HEK293 (cell line): ENCODE measurements around the gene ZNF460.

Source experiments
- BCL11B ChIP-seq: fragments of 450-650 bp; formaldehyde crosslinking; IDR thresholded peaks from 2 replicates; pipeline ENCODE4 v1.5.1; 2016; ENCODE audit warnings: low read depth, missing biosample characterization, missing genetic modification characterization
- GLI2 ChIP-seq: fragments of 450-650 bp; formaldehyde crosslinking; IDR thresholded peaks from 2 replicates; pipeline ENCODE4; 2017; ENCODE audit warnings: missing biosample characterization, missing genetic modification characterization, low read depth, borderline replicate concordance
- IKZF3 ChIP-seq: fragments of 450-650 bp; IDR thresholded peaks from 2 replicates; pipeline ENCODE4 v1.5.0; 2018; ENCODE audit warnings: missing biosample characterization, mild to moderate bottlenecking, missing genetic modification characterization, moderate library complexity
- KLF1 ChIP-seq: fragments of 450-650 bp; formaldehyde crosslinking; IDR thresholded peaks from 2 replicates; pipeline ENCODE4 v1.5.1; 2016; ENCODE audit warnings: missing biosample characterization, missing genetic modification characterization
- SETDB1 ChIP-seq: IDR thresholded peaks from one replicate; pipeline ENCODE4 v1.6.1; 2017; ENCODE audit warnings: mild to moderate bottlenecking, low read length, moderate library complexity, mixed read lengths; ENCODE audit not compliant: insufficient read length
- SP2 ChIP-seq: fragments of 450-650 bp; formaldehyde crosslinking; IDR thresholded peaks from 2 replicates; pipeline ENCODE4 v1.5.1; 2016; ENCODE audit warnings: missing biosample characterization, missing genetic modification characterization
- SP3 ChIP-seq: fragments of 450-650 bp; formaldehyde crosslinking; IDR thresholded peaks from 2 replicates; pipeline ENCODE4 v1.5.1; 2016; ENCODE audit warnings: missing biosample characterization, missing genetic modification characterization
- SP7 ChIP-seq: fragments of 450-650 bp; formaldehyde crosslinking; IDR thresholded peaks from 2 replicates; pipeline ENCODE4 v1.5.1; 2016; ENCODE audit warnings: missing biosample characterization, missing genetic modification characterization
- TSHZ1 ChIP-seq: fragments of 450-650 bp; formaldehyde crosslinking; IDR thresholded peaks from 2 replicates; pipeline ENCODE4 v1.5.1; 2016; ENCODE audit warnings: missing biosample characterization, missing genetic modification characterization, borderline replicate concordance
- ZBTB21 ChIP-seq: fragments of 450-650 bp; formaldehyde crosslinking; IDR thresholded peaks from 2 replicates; pipeline ENCODE4 v1.5.1; 2017; ENCODE audit warnings: missing biosample characterization, missing genetic modification characterization
- ZNF112 ChIP-seq: fragments of 450-650 bp; formaldehyde crosslinking; IDR thresholded peaks from 2 replicates; pipeline ENCODE4 v1.5.0; 2017; ENCODE audit warnings: missing biosample characterization, missing genetic modification characterization
- ZNF114 ChIP-seq: fragments of 450-650 bp; formaldehyde crosslinking; IDR thresholded peaks from 2 replicates; pipeline ENCODE4 v1.5.0; 2017; ENCODE audit warnings: missing biosample characterization, missing genetic modification characterization
- ZNF133 ChIP-seq: fragments of 450-650 bp; formaldehyde crosslinking; IDR thresholded peaks from 2 replicates; pipeline ENCODE4 v1.5.1; 2016; ENCODE audit warnings: missing biosample characterization, missing genetic modification characterization
- ZNF169 ChIP-seq: fragments of 450-650 bp; formaldehyde crosslinking; IDR thresholded peaks from 2 replicates; pipeline ENCODE4 v1.5.1; 2016; ENCODE audit warnings: missing biosample characterization, missing genetic modification characterization
- ZNF18 ChIP-seq: fragments of 450-650 bp; formaldehyde crosslinking; IDR thresholded peaks from 2 replicates; pipeline ENCODE4 v1.5.1; 2016; ENCODE audit warnings: missing biosample characterization, missing genetic modification characterization
- ZNF184 ChIP-seq: fragments of 450-650 bp; IDR thresholded peaks from 2 replicates; pipeline ENCODE4 v1.5.1; 2018; ENCODE audit warnings: missing biosample characterization, mild to moderate bottlenecking, missing genetic modification characterization
- ZNF354C ChIP-seq: fragments of 450-650 bp; formaldehyde crosslinking; IDR thresholded peaks from 2 replicates; pipeline ENCODE4 v1.5.1; 2016; ENCODE audit warnings: missing biosample characterization, missing genetic modification characterization, low read depth, borderline replicate concordance
- ZNF366 ChIP-seq: fragments of 450-650 bp; formaldehyde crosslinking; conservative IDR thresholded peaks from 2 replicates; pipeline ENCODE4 v1.5.1; 2016; ENCODE audit warnings: missing biosample characterization, missing genetic modification characterization
- ZNF449 ChIP-seq: fragments of 450-650 bp; formaldehyde crosslinking; IDR thresholded peaks from 2 replicates; pipeline ENCODE4 v1.5.1; 2017; ENCODE audit warnings: missing biosample characterization, mild to moderate bottlenecking, missing genetic modification characterization, moderate library complexity
- ZNF473 ChIP-seq: fragments of 450-650 bp; formaldehyde crosslinking; IDR thresholded peaks from 2 replicates; pipeline ENCODE4 v1.5.1; 2017; ENCODE audit warnings: missing biosample characterization, missing genetic modification characterization
- ZNF596 ChIP-seq: fragments of 450-650 bp; IDR thresholded peaks from 2 replicates; pipeline ENCODE4 v1.5.0; 2018; ENCODE audit warnings: missing biosample characterization, mild to moderate bottlenecking, missing genetic modification characterization, moderate library complexity
- ZNF645 ChIP-seq: fragments of 450-650 bp; formaldehyde crosslinking; IDR thresholded peaks from 2 replicates; pipeline ENCODE4; 2016; ENCODE audit warnings: missing biosample characterization, missing genetic modification characterization
- ZNF660 ChIP-seq: fragments of 450-650 bp; IDR thresholded peaks from 2 replicates; pipeline ENCODE4 v1.5.1; 2018; ENCODE audit warnings: missing biosample characterization, mild to moderate bottlenecking, missing genetic modification characterization
- ZNF707 ChIP-seq: fragments of 450-650 bp; formaldehyde crosslinking; IDR thresholded peaks from 2 replicates; pipeline ENCODE4 v1.5.1; 2016; ENCODE audit warnings: missing biosample characterization, missing genetic modification characterization
- ZNF776 ChIP-seq: fragments of 450-650 bp; formaldehyde crosslinking; IDR thresholded peaks from 2 replicates; pipeline ENCODE4 v1.5.0; 2017; ENCODE audit warnings: missing biosample characterization, missing genetic modification characterization, borderline replicate concordance
- ZNF785 ChIP-seq: fragments of 450-650 bp; formaldehyde crosslinking; IDR thresholded peaks from 2 replicates; pipeline ENCODE4 v1.5.1; 2016; ENCODE audit warnings: missing biosample characterization, missing genetic modification characterization
- TF ChIP-seq, protein P1 (sequence below): fragments of 450-650 bp; formaldehyde crosslinking; IDR thresholded peaks from 2 replicates; pipeline ENCODE4 v1.5.1; 2016; ENCODE audit warnings: missing biosample characterization, missing genetic modification characterization
- TF ChIP-seq, protein P2 (sequence below): fragments of 450-650 bp; formaldehyde crosslinking; IDR thresholded peaks from 2 replicates; pipeline ENCODE4 v1.5.1; 2016; ENCODE audit warnings: missing biosample characterization, missing genetic modification characterization, low read depth

Gene ZNF460

DNA sequence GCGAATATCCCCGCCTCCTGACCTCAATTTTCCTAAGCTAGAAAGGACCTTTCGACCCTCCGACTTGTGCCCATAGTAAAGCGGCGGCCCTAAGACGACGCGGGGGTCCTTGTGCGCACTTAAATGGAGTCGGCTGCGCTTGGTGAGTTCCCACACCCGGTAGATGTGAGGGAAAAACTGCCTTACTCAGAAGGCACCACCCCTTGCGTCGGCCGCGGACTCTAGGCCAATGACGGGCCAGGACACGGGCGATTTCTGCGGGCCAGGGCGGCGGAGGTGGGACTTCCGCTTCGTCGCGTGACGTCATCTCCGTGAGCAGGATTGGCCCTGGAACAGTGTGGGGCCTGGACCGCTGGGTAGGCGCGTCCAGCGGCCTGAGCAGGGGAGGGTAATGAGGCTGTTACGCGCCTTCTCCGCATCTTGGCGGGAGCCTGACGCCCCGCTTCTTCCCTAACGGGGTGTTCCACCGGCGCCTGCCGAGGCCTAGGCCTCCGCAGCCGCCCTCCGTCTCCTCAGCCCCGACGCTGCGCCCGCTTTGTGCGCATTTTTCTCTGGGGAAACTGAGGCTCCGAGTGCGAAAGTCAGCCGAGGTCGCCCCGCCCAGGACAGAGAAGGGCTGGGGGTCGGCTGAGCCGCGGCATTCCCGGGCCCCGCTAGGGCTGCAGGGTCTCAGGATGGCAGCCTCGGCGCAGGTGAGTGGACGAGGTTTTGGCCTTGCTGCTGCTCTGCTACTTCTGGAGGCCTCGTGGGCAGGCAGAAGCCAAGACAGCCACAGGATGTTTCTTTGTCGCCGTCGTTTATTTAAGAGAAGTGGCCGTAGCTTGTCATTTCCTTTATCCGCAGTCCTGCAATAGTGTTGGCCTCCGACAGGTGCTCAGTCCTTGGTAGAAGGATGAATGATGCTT lies 40.1 kb downstream of the ZNF460 start, which contains the start of gene ZNF543 (continued):
- no peak for TF ChIP-seq ZNF645
- no peak for TF ChIP-seq GLI2 (tag by site-specific recombination)
- peak; percentile 23; the same call in 1 of the 2 replicates for TF ChIP-seq ZNF660 (tag by site-specific recombination)
- peak; percentile 61 for TF ChIP-seq SP7
- TF ChIP-seq TSHZ1, result no peak
- TF ChIP-seq SP3 (tag by site-specific recombination), result peak; percentile 73
- TF ChIP-seq SETDB1, result no peak
- TF ChIP-seq ZNF169 (tag by site-specific recombination), result no peak
- TF ChIP-seq, protein P1, sequence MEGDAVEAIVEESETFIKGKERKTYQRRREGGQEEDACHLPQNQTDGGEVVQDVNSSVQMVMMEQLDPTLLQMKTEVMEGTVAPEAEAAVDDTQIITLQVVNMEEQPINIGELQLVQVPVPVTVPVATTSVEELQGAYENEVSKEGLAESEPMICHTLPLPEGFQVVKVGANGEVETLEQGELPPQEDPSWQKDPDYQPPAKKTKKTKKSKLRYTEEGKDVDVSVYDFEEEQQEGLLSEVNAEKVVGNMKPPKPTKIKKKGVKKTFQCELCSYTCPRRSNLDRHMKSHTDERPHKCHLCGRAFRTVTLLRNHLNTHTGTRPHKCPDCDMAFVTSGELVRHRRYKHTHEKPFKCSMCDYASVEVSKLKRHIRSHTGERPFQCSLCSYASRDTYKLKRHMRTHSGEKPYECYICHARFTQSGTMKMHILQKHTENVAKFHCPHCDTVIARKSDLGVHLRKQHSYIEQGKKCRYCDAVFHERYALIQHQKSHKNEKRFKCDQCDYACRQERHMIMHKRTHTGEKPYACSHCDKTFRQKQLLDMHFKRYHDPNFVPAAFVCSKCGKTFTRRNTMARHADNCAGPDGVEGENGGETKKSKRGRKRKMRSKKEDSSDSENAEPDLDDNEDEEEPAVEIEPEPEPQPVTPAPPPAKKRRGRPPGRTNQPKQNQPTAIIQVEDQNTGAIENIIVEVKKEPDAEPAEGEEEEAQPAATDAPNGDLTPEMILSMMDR (tag by site-specific recombination), result 0 out of 2 replicates have a peak, but pooled peaks have one; percentile 5
- no peak for TF ChIP-seq ZNF354C (tag by site-specific recombination)
- peak; percentile 95 for TF ChIP-seq SP2
- TF ChIP-seq ZNF785 (tag by site-specific recombination), result no peak
- no peak for TF ChIP-seq ZNF133
- TF ChIP-seq ZNF366 (tag by site-specific recombination), result no peak
- peak; percentile 42; the same call in 1 of the 2 replicates for TF ChIP-seq KLF1 (tag by site-specific recombination)
- no peak for TF ChIP-seq ZNF184
- no peak for TF ChIP-seq ZNF112 (tag by site-specific recombination)
- TF ChIP-seq BCL11B (tag by site-specific recombination), result no peak
- TF ChIP-seq ZNF114 (tag by site-specific recombination), result no peak
- TF ChIP-seq, protein P2, sequence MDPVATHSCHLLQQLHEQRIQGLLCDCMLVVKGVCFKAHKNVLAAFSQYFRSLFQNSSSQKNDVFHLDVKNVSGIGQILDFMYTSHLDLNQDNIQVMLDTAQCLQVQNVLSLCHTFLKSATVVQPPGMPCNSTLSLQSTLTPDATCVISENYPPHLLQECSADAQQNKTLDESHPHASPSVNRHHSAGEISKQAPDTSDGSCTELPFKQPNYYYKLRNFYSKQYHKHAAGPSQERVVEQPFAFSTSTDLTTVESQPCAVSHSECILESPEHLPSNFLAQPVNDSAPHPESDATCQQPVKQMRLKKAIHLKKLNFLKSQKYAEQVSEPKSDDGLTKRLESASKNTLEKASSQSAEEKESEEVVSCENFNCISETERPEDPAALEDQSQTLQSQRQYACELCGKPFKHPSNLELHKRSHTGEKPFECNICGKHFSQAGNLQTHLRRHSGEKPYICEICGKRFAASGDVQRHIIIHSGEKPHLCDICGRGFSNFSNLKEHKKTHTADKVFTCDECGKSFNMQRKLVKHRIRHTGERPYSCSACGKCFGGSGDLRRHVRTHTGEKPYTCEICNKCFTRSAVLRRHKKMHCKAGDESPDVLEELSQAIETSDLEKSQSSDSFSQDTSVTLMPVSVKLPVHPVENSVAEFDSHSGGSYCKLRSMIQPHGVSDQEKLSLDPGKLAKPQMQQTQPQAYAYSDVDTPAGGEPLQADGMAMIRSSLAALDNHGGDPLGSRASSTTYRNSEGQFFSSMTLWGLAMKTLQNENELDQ (tag by site-specific recombination), result no peak
- no peak for TF ChIP-seq ZNF449 (tag by site-specific recombination)
- no peak for TF ChIP-seq ZNF596 (tag by site-specific recombination)
- TF ChIP-seq ZNF776, result no peak
- peak; percentile 94 for TF ChIP-seq ZBTB21 (tag by site-specific recombination)
- no peak for TF ChIP-seq ZNF18 (tag by site-specific recombination)
- TF ChIP-seq IKZF3, result no peak
- no peak for TF ChIP-seq ZNF707 (tag by site-specific recombination)
- no peak for TF ChIP-seq ZNF473 (tag by site-specific recombination)
